Measurements from ENCODE around the gene RPEL1. TPM values are rescaled to one million over a fixed set of nuclear protein-coding genes. Genes with fewer than 3 reads are reported as not detected.
"Not testable (repeated sequence)": the region's sequence is repeated elsewhere in the genome, so short reads cannot be mapped to it uniquely, and the experiment has no call there.

RPEL1 gene
- polyA plus RNA-seq, 1 experiment: 0.04 TPM

DNA sequence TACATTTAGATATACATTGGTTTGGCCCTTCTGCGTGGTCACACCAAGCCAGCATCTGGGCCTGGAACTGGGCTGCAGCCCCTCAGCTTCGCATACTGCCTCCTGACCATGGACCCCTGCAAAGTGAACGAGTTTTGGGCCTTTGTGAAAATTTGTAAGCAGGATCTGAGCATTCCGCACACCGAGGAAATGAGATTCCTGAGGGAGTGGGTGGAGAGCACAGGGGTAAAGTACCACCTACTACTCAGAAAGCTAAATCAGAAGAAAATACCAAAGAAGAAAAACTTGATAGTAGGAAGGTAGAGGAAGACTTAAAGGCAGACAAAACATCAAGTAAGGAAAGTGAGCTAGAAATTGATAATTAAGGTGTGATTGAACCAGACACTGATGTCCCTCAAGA, 30.1 kb upstream of the RPEL1 start:
- no peaks in the 10 kb centered on the region for H3K36me3 ChIP-seq (ENCODE audit: control insufficient read depth, insufficient read depth, low read length)
- POLR2A ChIA-PET: no interaction called here
- H3K4me3 ChIP-seq (ENCODE audit: low read depth, low read length): no peak overlapping the region
- TF ChIP-seq CTCF (IDR thresholded peaks at IDR 0.05; ENCODE audit: insufficient read depth, low read depth, low read length): no peak
- no peak for DNase-seq (ENCODE audit: low read depth)
- H3K27me3 ChIP-seq (ENCODE audit: control insufficient read depth, insufficient read depth, low read length): no peaks in the 10 kb centered on the region
- CTCF ChIA-PET: no interaction called here

GRCh38 chr10:103216362-103216761, 29.3 kb upstream of the RPEL1 start:
- POLR2A ChIA-PET; DNase-seq (ENCODE audit: low read depth); H3K27me3 ChIP-seq (ENCODE audit: control insufficient read depth, insufficient read depth, low read length); H3K36me3 ChIP-seq (ENCODE audit: control insufficient read depth, insufficient read depth, low read length); H3K4me3 ChIP-seq (ENCODE audit: low read depth, low read length): not testable (repeated sequence)
- CTCF ChIA-PET: interaction anchor here (1.0 kb wide), 1 partner anchor 9 kb away, joined by 4 read pairs; no protein-coding TSS in a partner anchor

DNA sequence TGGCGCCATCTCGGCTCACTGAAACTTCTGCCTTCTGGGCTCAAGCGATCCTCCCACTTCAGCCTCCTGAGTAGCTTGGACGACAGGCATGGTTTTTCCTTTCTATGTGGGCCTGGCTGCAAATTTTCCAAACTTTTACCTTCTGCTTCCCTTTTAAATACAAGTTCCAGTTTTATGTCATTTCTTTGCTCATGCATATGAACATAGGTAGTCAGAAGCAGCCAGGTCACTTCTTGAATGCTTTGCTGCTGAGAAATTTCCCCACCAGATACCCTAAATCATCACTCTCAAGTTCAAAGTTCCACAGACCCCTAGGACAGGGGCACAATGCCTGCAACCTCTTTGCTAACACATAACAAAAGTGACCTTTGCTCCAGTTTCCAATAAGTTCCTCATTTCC, 21.6 kb upstream of the RPEL1 start:
- H3K4me3 ChIP-seq (ENCODE audit: low read depth, low read length): no peak overlapping the region
- ChIA-PET CTCF (no interaction called here), POLR2A (no interaction called here)
- no peaks in the 10 kb centered on the region for H3K36me3 ChIP-seq (ENCODE audit: control insufficient read depth, insufficient read depth, low read length)
- no peaks in the 10 kb centered on the region for H3K27me3 ChIP-seq (ENCODE audit: control insufficient read depth, insufficient read depth, low read length)
- no peak for TF ChIP-seq CTCF (IDR thresholded peaks at IDR 0.05; ENCODE audit: insufficient read depth, low read depth, low read length)
- no peak for DNase-seq (ENCODE audit: low read depth)

GRCh38 chr10:103224721-103225120, 21.0 kb upstream of the RPEL1 start:
- DNase-seq (ENCODE audit: low read depth); H3K4me3 ChIP-seq (ENCODE audit: low read depth, low read length); H3K27me3 ChIP-seq (ENCODE audit: control insufficient read depth, insufficient read depth, low read length); POLR2A ChIA-PET; H3K36me3 ChIP-seq (ENCODE audit: control insufficient read depth, insufficient read depth, low read length): not testable (repeated sequence)
- CTCF ChIA-PET: interaction anchor here (0.7 kb wide), 1 partner anchor 32 kb away, joined by 4 read pairs; no protein-coding TSS in a partner anchor

- CTCF ChIA-PET: no interaction called here
- DNase-seq (ENCODE audit: low read depth): no peak
- POLR2A ChIA-PET: no interaction called here
- Histone ChIP-seq H3K4me3 (ENCODE audit: low read depth, low read length) (no peak overlapping the region), H3K36me3 (ENCODE audit: control insufficient read depth, insufficient read depth, low read length) (no peaks in the 10 kb centered on the region), H3K27me3 (ENCODE audit: control insufficient read depth, insufficient read depth, low read length) (no peaks in the 10 kb centered on the region)
- TF ChIP-seq CTCF (IDR thresholded peaks at IDR 0.05; ENCODE audit: insufficient read depth, low read depth, low read length): no peak
Observed at GRCh38 chr10:103225939-103226338, 19.7 kb upstream of the RPEL1 start.

DNA sequence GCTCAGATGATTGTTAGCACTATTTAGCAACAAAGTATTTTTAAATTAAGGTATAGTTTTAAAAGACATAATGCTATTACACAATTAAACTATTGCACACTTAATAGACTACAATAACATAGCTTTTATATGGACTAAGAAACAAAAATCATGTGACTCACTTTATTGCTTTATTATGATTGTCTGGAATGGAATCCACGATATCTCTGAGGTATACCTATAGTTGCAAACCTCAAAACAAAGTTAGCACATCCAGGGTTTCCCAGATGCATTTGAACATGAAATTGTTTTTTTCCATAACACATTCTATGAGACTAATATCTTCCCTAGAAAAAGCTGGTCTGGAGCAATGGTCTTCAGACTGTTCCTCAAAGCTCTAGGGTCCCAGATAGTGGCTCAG, 18.3 kb upstream of the RPEL1 start:
- Histone ChIP-seq H3K36me3 (ENCODE audit: control insufficient read depth, insufficient read depth, low read length) (no peaks in the 10 kb centered on the region), H3K4me3 (ENCODE audit: low read depth, low read length) (no peak overlapping the region), H3K27me3 (ENCODE audit: control insufficient read depth, insufficient read depth, low read length) (no peaks in the 10 kb centered on the region)
- TF ChIP-seq CTCF (IDR thresholded peaks at IDR 0.05; ENCODE audit: insufficient read depth, low read depth, low read length): no peak
- ChIA-PET POLR2A (no interaction called here), CTCF (interaction anchor here (0.7 to 2.3 kb wide), 3 partner anchors 12 to 295 kb away, joined by 3 to 8 read pairs (median 3); no protein-coding TSS in a partner anchor)
- no peak for DNase-seq (ENCODE audit: low read depth)
